ENCODE results near the gene TRDN. TPM values are rescaled to one million over a fixed set of nuclear protein-coding genes. Genes with fewer than 3 reads are reported as not detected.

The TRDN gene
- total and polyA plus RNA-seq, 2 experiments from 2014 or later: 0.10 to 0.48 TPM

- Histone ChIP-seq H3K9me2 (replicated peaks; ENCODE audit: insufficient read depth) (no peaks in the 10 kb centered on the region), H3K4me1 (ENCODE audit: insufficient read depth) (no peaks in the 10 kb centered on the region), H3K36me3 (replicated peaks; ENCODE audit: insufficient read depth, low read depth) (no peaks in the 10 kb centered on the region), H3K27ac (no peak overlapping the region), H3K27me3 (no peaks in the 10 kb centered on the region), H4K20me1 (ENCODE audit: insufficient read depth, poor library complexity, severe bottlenecking) (no peaks in the 10 kb centered on the region), H3K79me2 (no peaks in the 10 kb centered on the region), H2AFZ (no peak overlapping the region), H3K9me3 (ENCODE audit: low read depth) (no peaks in the 10 kb centered on the region), H3K4me2 (no peak overlapping the region), H3K4me3 (no peak overlapping the region)
- DNase-seq (ENCODE audit: low spot score): no peak
- TF ChIP-seq EZH2phosphoT487 (IDR thresholded peaks at IDR 0.05; ENCODE audit: low read depth, severe bottlenecking, unreplicated experiment): no peak
- no peak for TF ChIP-seq EZH2 (IDR thresholded peaks at IDR 0.05; ENCODE audit: borderline replicate concordance)
- TF ChIP-seq, protein P1, sequence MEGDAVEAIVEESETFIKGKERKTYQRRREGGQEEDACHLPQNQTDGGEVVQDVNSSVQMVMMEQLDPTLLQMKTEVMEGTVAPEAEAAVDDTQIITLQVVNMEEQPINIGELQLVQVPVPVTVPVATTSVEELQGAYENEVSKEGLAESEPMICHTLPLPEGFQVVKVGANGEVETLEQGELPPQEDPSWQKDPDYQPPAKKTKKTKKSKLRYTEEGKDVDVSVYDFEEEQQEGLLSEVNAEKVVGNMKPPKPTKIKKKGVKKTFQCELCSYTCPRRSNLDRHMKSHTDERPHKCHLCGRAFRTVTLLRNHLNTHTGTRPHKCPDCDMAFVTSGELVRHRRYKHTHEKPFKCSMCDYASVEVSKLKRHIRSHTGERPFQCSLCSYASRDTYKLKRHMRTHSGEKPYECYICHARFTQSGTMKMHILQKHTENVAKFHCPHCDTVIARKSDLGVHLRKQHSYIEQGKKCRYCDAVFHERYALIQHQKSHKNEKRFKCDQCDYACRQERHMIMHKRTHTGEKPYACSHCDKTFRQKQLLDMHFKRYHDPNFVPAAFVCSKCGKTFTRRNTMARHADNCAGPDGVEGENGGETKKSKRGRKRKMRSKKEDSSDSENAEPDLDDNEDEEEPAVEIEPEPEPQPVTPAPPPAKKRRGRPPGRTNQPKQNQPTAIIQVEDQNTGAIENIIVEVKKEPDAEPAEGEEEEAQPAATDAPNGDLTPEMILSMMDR (IDR thresholded peaks at IDR 0.05; ENCODE audit: poor library complexity): no peak
Observed at GRCh38 chr6:123519189-123519505, 117.6 kb downstream of the TRDN start.

DNA sequence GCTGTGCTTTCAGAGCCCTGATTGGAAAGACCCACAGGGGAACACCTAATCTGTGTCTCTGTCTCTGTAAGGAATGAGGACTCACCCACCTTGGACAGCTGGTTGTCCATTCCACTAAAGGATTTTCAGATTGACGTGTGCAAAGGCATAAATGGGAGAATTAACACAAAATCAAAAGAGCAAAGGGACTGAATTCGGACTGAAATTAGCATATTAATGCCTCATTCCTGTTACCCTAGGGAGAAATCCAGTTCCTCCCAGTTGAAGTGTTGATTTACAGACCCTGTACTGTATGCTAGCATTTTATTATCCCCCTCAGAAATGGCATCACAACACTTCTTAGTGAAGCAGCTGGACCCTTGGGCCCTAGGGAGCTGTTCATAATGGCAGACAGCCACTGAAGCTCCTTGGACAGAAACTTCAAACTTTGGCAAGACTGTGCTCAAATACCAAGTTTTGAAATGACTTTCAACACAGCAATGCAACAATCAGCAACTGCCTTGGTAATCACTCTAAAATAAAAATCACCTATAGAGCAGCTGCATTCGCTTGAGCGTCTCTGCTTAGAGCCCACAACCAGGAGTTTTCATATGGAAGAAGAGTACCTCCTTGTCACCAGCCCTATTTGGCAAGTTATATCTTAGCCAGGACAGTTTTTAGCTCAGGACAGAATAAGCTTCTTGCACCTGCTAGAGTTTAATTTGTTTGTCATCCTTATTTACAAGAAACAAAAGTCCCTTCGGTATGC, 118.1 kb downstream of the TRDN start:
- H3K27me3 ChIP-seq: no peaks in the 10 kb centered on the region
- no peak for DNase-seq (ENCODE audit: low spot score)
- TF ChIP-seq EZH2 (IDR thresholded peaks at IDR 0.05; ENCODE audit: borderline replicate concordance) (no peak), EZH2phosphoT487 (IDR thresholded peaks at IDR 0.05; ENCODE audit: low read depth, severe bottlenecking, unreplicated experiment) (no peak)
- TF ChIP-seq, protein P1 (IDR thresholded peaks at IDR 0.05; ENCODE audit: poor library complexity): no peak
- H3K9me3 ChIP-seq (ENCODE audit: low read depth): no peaks in the 10 kb centered on the region
- no peaks in the 10 kb centered on the region for H3K79me2 ChIP-seq
- no peak overlapping the region for H3K4me2 ChIP-seq
- H2AFZ ChIP-seq: no peak overlapping the region
- no peaks in the 10 kb centered on the region for H4K20me1 ChIP-seq (ENCODE audit: insufficient read depth, poor library complexity, severe bottlenecking)
- H3K36me3 ChIP-seq (replicated peaks; ENCODE audit: insufficient read depth, low read depth): no peaks in the 10 kb centered on the region
- H3K9me2 ChIP-seq (replicated peaks; ENCODE audit: insufficient read depth): no peaks in the 10 kb centered on the region
- no peaks in the 10 kb centered on the region for H3K4me1 ChIP-seq (ENCODE audit: insufficient read depth)
- H3K4me3 ChIP-seq: no peak overlapping the region
- H3K27ac ChIP-seq: no peak overlapping the region
- WGBS (ENCODE audit: low lambda C conversion rate, missing lambda C conversion rate): 73% methylated on average over 5 of the region's 5 CpGs

- no peaks in the 10 kb centered on the region for H3K9me3 ChIP-seq (ENCODE audit: low read depth)
- H3K79me2 ChIP-seq: no peaks in the 10 kb centered on the region
- no peaks in the 10 kb centered on the region for H3K27me3 ChIP-seq
- 95% methylated on average over 2 of the region's 2 CpGs for WGBS (ENCODE audit: low lambda C conversion rate, missing lambda C conversion rate)
- H2AFZ ChIP-seq: no peak overlapping the region
- no peaks in the 10 kb centered on the region for H3K9me2 ChIP-seq (replicated peaks; ENCODE audit: insufficient read depth)
- H3K4me3 ChIP-seq: no peak overlapping the region
- H3K4me1 ChIP-seq (ENCODE audit: insufficient read depth): no peaks in the 10 kb centered on the region
- no peaks in the 10 kb centered on the region for H4K20me1 ChIP-seq (ENCODE audit: insufficient read depth, poor library complexity, severe bottlenecking)
- no peaks in the 10 kb centered on the region for H3K36me3 ChIP-seq (replicated peaks; ENCODE audit: insufficient read depth, low read depth)
- TF ChIP-seq EZH2phosphoT487 (IDR thresholded peaks at IDR 0.05; ENCODE audit: low read depth, severe bottlenecking, unreplicated experiment) (no peak), EZH2 (IDR thresholded peaks at IDR 0.05; ENCODE audit: borderline replicate concordance) (no peak)
- TF ChIP-seq, protein P1 (IDR thresholded peaks at IDR 0.05; ENCODE audit: poor library complexity): no peak
- no peak overlapping the region for H3K4me2 ChIP-seq
- no peak overlapping the region for H3K27ac ChIP-seq
- no peak for DNase-seq (ENCODE audit: low spot score)
Observed at GRCh38 chr6:123515715-123516114, 121.0 kb downstream of the TRDN start.
